NT2/D1 (cell line): Measurements from ENCODE around the gene LRRTM4.
"Not testable (repeated sequence)": the region's sequence is repeated elsewhere in the genome, so short reads cannot be mapped to it uniquely, and the experiment has no call there.

Source experiments
- SUZ12 ChIP-seq: IDR thresholded peaks from 2 replicates; pipeline ENCODE4 v1.6.1; 2011; ENCODE audit not compliant: insufficient read length, insufficient read depth; ENCODE audit errors: extremely low read depth
- YY1 ChIP-seq: IDR thresholded peaks from 2 replicates; pipeline ENCODE4 v1.6.1; 2011; ENCODE audit not compliant: insufficient read length, insufficient read depth
- ZNF274 ChIP-seq: IDR thresholded peaks from 2 replicates; pipeline ENCODE4 v1.6.1; 2011; ENCODE audit warnings: mild to moderate bottlenecking, low read depth, low read length

DNA sequence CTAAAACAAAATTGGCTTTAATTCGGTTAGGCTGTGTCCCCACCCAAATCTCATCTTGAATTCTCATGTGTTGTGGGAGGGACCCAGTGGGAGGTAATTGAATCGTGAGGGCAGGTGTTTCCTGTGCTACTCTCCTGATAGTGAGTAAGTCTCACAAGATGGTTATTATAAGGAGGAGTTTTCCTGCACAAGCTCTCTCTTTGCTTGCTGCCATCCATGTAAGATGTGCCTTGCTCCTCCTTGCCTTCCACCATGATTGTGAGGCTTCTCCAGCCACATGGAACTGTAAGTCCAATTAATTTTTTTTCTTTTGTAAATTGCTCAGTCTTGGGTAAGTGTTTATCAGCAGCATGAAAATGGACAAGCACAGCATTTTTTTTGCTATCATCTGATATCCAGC, 476.7 kb downstream of the LRRTM4 start:
- not testable (repeated sequence) for TF ChIP-seq SUZ12, ZNF274, YY1
